MM.1S (cell line): ENCODE measurements around the gene VSNL1.

Experiments used
- DNase-seq: peaks from one replicate; pipeline ENCODE4 v3.0.0-alpha.2; 2015
- H2AFZ ChIP-seq: fragments of 300-600 bp; sonication (generic); 2 replicates; pipeline ENCODE4 v1.6.0; 2016; ENCODE audit warnings: antibody characterized with exemption, low read length
- H3F3A ChIP-seq: fragments of 300-600 bp; sonication (generic); 2 replicates; pipeline ENCODE4 v1.6.1; 2016; ENCODE audit warnings: mild to moderate bottlenecking, antibody characterized with exemption, low read length, moderate library complexity, mixed read lengths; ENCODE audit not compliant: insufficient read depth
- H3K27ac ChIP-seq: fragments of 300-600 bp; sonication (generic); 2 replicates; pipeline ENCODE4 v1.5.1; 2016; ENCODE audit warnings: mild to moderate bottlenecking, low read length
- H3K27me3 ChIP-seq: fragments of 300-600 bp; sonication (generic); replicated peaks from 2 replicates; pipeline ENCODE4 v1.6.0; 2016; ENCODE audit warnings: low read length; ENCODE audit not compliant: insufficient read depth
- H3K36me3 ChIP-seq: fragments of 300-600 bp; sonication (generic); replicated peaks from 2 replicates; pipeline ENCODE4 v1.6.1; 2016; ENCODE audit warnings: mild to moderate bottlenecking, low read length, mixed read lengths; ENCODE audit not compliant: insufficient read depth
- H3K4me1 ChIP-seq: fragments of 300-600 bp; sonication (generic); 2 replicates; pipeline ENCODE4 v1.6.1; 2016; ENCODE audit warnings: low read length, mixed read lengths
- H3K4me2 ChIP-seq: fragments of 300-600 bp; sonication (generic); 2 replicates; pipeline ENCODE4 v1.6.0; 2016; ENCODE audit warnings: low read depth, low read length
- H3K4me3 ChIP-seq: fragments of 300-600 bp; sonication (generic); 2 replicates; pipeline ENCODE4 v1.5.1; 2016; ENCODE audit warnings: low read length, mixed read lengths
- H3K79me2 ChIP-seq: fragments of 300-600 bp; sonication (generic); 2 replicates; pipeline ENCODE4 v1.6.1; 2016; ENCODE audit warnings: mixed run types, low read length, mixed read lengths
- H3K9ac ChIP-seq: fragments of 300-600 bp; sonication (generic); 2 replicates; pipeline ENCODE4 v1.6.1; 2016; ENCODE audit warnings: low read length, mixed read lengths
- H3K9me2 ChIP-seq: fragments of 300-600 bp; sonication (generic); replicated peaks from 2 replicates; pipeline ENCODE4 v1.6.1; 2016; ENCODE audit warnings: mild to moderate bottlenecking, low read length, mixed read lengths; ENCODE audit not compliant: insufficient read depth
- H3K9me3 ChIP-seq: fragments of 300-600 bp; sonication (generic); replicated peaks from 2 replicates; pipeline ENCODE4 v1.6.1; 2016; ENCODE audit warnings: mild to moderate bottlenecking, low read length, mixed read lengths; ENCODE audit not compliant: insufficient read depth
- H4K20me1 ChIP-seq: fragments of 300-600 bp; sonication (generic); 2 replicates; pipeline ENCODE4 v1.6.1; 2016; ENCODE audit warnings: mild to moderate bottlenecking, low read length, moderate library complexity, mixed read lengths; ENCODE audit not compliant: insufficient read depth
- CTCF ChIP-seq: fragments of 300-600 bp; sonication (generic); IDR thresholded peaks from 2 replicates; pipeline ENCODE4 v1.5.1; 2016; ENCODE audit warnings: antibody characterized with exemption, low read length, mixed read lengths
- EZH2 ChIP-seq: fragments of 300-600 bp; sonication (generic); optimal IDR thresholded peaks from 2 replicates; pipeline ENCODE3; 2017; ENCODE audit warnings: low read depth, mild to moderate bottlenecking, antibody characterized with exemption, low read length, mixed read lengths
- EZH2phosphoT487 ChIP-seq: fragments of 300-600 bp; sonication (generic); IDR thresholded peaks from 2 replicates; pipeline ENCODE4 v1.6.1; 2018; ENCODE audit warnings: antibody characterized with exemption, low read length

The VSNL1 gene

DNA sequence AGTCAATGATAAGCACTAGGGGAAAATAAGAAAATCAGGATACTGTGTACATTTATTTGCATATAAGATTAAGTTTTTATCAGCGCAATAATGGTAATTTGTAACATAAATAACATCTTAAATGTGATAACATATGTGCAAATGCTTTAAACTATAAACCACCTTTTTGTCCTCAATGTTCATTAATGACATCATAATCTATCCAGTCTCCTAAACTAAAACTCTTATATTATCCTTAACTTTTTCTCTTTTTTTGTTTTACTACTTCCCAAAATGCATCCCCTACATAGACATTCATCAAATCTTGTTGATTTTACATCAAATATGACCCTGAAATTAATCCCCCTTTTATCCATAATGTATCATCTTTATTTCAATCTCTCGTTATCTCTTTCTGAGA, 18.9 kb upstream of the VSNL1 start:
- Histone ChIP-seq H3K9me3 (no peaks in the 10 kb centered on the region), H3K79me2 (no peaks in the 10 kb centered on the region), H3K4me1 (peaks cover 7% of the 10 kb centered on the region; the same call in 1 of the 2 replicates), H3K36me3 (no peaks in the 10 kb centered on the region), H3K9me2 (no peaks in the 10 kb centered on the region), H3K27ac (no peak overlapping the region), H3K4me2 (no peak overlapping the region), H4K20me1 (no peaks in the 10 kb centered on the region), H3K9ac (no peak overlapping the region), H3K4me3 (no peak overlapping the region), H3K27me3 (no peaks in the 10 kb centered on the region), H3F3A (no peaks in the 10 kb centered on the region), H2AFZ (no peak overlapping the region)
- no peak for TF ChIP-seq EZH2phosphoT487
- TF ChIP-seq EZH2: no peak
- TF ChIP-seq CTCF: no peak
- no peak for DNase-seq

DNA sequence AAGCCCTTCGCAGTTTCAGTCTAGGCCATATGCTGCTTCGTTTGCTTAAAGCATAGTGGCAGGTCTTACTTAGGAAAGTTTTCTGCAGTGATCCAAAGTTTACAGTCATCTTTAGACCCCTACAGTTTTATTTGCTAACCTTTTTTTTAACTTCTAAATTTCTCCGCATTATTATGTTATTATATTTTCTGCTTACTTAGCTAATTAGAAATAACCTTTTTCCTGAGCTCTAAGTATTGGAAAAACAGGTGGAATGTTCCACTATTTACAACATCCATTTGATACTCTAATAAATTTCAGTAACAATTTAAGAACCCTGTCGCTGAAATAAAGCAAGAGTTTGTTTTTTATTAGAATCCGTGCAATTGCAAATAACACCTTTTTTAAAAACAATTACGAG, 18.2 kb upstream of the VSNL1 start:
- Histone ChIP-seq H2AFZ (no peak overlapping the region), H3K79me2 (no peaks in the 10 kb centered on the region), H3K9ac (no peak overlapping the region), H3K9me3 (no peaks in the 10 kb centered on the region), H3K36me3 (no peaks in the 10 kb centered on the region), H3K9me2 (no peaks in the 10 kb centered on the region), H4K20me1 (no peaks in the 10 kb centered on the region), H3K27me3 (no peaks in the 10 kb centered on the region), H3K4me1 (peaks cover 7% of the 10 kb centered on the region; the same call in 1 of the 2 replicates), H3K4me2 (no peak overlapping the region), H3K27ac (no peak overlapping the region), H3K4me3 (no peak overlapping the region), H3F3A (no peaks in the 10 kb centered on the region)
- no peak for DNase-seq
- no peak for TF ChIP-seq EZH2
- no peak for TF ChIP-seq EZH2phosphoT487
- no peak for TF ChIP-seq CTCF

GRCh38 chr2:17529771-17530170, 10.7 kb upstream of the VSNL1 start:
- H3K27me3 ChIP-seq: no peaks in the 10 kb centered on the region
- no peak overlapping the region for H2AFZ ChIP-seq
- H3K36me3 ChIP-seq: no peaks in the 10 kb centered on the region
- DNase-seq: no peak
- H3F3A ChIP-seq: no peaks in the 10 kb centered on the region
- no peaks in the 10 kb centered on the region for H3K9me3 ChIP-seq
- no peak overlapping the region for H3K4me3 ChIP-seq
- no peak overlapping the region for H3K9ac ChIP-seq
- H3K27ac ChIP-seq: no peak overlapping the region
- no peaks in the 10 kb centered on the region for H3K9me2 ChIP-seq
- H3K4me1 ChIP-seq: no peaks in the 10 kb centered on the region
- TF ChIP-seq EZH2phosphoT487 (no peak), CTCF (no peak), EZH2 (no peak)
- H4K20me1 ChIP-seq: no peaks in the 10 kb centered on the region
- no peaks in the 10 kb centered on the region for H3K79me2 ChIP-seq
- no peak overlapping the region for H3K4me2 ChIP-seq
